CD4-positive, alpha-beta T cell treated with Interleukin-4 for 1 hour (primary cell): Measurements from ENCODE around the gene CLC.
"Not testable (repeated sequence)": the region's sequence is repeated elsewhere in the genome, so short reads cannot be mapped to it uniquely, and the experiment has no call there.

ENCODE experiments used
- DNase-seq, 2 donors: peaks; one replicate each; pipeline ENCODE4 v3.0.0-alpha.2; 2020 to 2022

Gene CLC

DNA sequence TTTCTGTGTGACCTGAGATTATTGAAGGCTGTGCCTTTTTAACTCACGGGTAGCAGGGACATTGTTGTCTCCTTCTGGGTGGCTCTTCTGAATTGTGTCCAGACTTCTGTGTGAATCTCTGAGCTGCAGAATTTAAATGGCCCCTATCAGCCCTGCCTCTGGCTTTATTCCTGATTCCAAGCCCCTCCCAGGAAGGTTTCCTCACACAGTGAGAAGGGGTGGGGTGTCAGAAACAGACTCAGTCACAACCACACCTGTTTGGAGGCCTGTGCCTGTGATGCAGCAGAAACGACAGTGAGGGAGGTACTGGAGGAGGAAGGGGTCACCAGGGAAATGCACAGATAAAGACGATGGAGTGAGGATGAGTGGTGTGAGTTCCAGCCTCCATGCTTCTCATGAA, at the start of gene CLC:
Gene CLC (minus strand): TSS at position 139 of the 400 bp plus-strand sequence. CDS start 77 bp downstream, at position 62.
- no peak for DNase-seq

DNA sequence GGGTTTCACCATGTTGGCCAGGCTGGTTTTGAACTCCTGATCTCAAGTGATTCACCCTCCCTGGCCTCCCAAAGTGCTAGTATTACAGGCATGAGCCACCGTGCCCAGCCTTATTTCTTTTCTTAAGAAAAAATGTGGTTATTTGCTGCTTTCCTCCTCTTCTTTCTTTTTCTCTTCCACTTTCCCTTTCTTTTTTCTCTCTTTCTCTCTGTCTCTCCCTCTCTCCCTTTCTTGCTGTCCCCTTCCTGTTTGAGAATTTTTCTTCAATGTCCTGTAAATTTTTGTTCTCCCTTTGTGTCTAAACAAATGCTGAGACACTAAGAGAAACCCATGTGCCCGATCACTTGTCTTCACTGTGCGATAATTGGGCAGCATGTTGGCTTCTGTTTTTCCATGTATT, 43.1 kb upstream of the CLC start:
- DNase-seq: no peak

DNA sequence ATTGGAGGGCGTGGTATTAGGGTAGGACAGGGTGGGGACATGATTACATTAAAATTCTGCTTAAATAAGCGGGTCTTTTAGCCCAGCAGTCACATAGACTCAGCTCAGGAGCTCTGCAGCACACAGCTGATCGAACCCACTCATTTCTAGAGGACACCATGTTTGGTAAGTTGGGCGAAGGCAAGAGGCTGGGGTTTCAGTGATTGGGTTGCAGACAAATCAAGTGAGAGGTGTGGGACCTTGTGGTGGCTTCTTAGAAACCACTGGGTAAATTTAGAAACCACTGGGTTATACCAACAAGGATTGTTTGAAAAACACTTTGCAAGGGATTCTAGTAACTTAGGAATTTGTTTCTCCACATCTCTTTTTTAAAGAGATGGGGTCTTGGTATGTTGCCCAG, 40.9 kb upstream of the CLC start, which contains the start of gene LEUTX:
Gene LEUTX (plus strand): TSS at position 92 of the 400 bp plus-strand sequence. CDS start 67 bp downstream, at position 159.
- DNase-seq: no peak

DNA sequence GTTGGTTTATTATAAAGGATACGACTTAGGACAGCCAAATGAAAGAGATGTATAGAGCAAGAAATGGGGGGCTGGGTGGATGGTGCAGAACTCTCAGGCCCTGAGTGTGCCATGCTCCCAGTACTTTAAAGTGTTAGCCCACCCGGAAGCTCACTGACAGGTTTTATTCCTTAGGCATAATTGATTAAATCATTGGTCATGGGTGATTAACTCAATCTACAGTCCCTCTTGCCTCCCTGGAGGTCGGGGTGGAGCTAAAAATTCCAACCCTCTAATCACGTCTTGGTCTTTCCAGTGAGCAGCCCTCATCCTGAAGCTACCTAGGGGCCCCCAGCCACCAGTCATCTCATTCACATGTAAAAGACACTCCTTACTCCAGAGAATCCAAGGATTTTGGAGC, 31.0 kb upstream of the CLC start:
- DNase-seq: no peak

DNA sequence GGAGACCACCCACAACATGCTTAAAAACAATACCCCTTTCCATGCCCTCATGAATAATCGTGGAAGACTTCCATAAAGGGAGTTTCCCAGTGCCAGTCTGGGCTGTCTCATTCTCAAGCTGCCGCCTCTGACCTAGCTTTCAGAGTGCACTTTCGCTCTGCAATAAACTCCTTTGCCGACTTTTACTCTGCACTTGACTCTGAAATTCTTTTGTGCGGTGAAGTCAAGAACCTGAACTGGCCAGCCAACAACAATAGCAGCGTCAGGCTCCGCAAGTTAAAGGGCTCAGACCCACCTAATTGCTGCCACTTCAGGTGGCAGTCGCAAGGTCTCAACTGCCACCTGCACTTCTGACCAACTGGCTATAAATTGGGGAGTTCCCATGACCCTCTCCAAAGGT, 30.5 kb upstream of the CLC start:
- no peak for DNase-seq

DNA sequence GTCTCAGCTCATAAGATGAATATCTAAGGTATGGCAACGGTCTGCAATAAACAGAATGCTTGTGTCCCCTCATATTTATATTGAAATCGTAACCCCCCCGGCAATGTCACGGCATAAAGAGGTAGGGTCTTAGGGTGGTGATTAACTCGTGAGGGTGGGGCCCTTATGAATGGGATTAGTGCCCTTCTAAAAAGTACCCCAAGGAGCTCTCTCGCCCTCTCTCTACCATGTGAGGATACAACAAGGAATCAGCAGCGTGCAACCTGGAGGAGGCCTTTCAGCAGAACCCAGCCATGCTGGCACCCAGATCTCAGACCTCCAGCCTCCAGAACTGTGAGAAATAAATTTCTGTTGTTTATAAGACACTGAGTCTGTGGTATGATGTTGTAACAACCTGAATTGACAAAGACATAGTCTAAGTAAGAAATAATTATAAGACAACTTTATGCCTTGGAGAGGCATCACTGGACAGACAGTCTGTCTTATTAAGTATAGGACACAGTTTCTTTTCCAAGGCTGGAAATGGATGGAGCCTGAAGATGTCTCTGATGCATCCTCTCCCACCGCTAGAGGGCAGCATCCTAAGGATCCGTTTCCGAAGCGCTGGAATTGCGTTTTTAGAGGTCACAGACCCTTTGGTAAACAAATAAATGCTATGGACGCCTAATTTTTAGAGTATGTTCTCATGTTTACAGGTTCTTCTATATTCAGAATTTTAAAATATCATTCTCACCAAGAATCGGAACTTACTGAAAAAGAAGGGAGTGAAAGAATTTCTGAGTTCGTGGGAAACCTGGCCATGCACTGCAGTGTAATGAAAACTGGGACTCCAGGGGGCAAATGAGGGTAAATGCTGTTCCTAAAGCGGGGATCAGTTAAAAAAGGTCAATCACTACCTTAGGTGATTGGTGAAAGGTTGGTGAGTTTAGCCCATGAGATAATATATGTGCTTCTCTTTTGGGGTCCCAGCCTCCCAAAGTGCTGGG, 27.6 kb upstream of the CLC start:
- DNase-seq: peak; percentile 15 to 26

DNA sequence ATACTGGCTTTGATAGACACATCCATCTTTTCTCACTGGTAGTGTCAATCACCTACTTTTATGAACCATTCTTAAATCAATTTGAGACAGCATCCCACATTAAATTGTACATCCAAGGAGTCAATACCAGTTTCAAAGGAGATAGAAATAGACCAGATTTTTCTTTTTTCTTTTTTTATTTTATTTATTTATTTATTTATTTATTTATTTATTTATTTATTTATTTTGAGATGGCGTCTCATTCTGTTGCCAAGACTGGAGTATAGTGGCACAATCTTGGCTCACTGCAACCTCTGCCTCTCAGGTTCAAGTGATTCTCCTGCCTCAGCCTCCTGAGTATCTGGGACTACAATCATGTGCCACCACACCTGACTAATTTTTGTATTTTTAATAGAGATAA, 24.0 kb upstream of the CLC start:
- not testable (repeated sequence) for DNase-seq

DNA sequence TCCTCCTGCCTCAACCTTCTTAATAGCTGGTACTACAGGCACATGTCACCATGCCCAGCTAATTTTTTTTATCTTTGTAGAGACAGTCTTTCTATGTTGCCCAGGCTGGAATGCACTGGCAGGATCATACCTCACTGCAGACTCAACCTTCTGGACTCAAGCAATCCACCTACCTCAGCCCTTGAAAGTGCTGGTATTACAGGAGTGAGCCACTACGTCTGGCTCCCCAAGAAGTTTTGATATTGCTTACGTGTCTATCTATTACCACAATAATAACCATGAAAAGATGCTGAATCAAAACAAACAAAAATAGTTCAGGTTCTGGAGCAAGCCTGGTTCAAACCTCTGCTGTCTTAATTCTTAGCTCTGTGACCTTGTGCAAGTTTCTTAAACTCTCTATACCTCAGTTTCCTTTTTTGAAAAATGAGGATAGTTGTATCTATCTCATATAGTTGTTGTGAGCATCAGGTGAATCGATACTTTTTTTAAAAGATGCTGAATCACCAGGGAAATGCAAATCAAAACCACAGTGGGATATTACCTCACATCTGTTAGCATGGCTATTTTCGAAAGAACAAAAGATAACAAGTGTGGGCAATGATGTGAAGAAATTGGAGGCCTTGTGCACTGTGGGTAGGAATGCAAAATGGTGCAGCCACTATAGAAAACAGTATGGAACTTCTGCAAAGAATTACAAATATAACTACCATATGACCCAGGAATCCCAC, 21.8 kb upstream of the CLC start:
- DNase-seq: no peak

DNA sequence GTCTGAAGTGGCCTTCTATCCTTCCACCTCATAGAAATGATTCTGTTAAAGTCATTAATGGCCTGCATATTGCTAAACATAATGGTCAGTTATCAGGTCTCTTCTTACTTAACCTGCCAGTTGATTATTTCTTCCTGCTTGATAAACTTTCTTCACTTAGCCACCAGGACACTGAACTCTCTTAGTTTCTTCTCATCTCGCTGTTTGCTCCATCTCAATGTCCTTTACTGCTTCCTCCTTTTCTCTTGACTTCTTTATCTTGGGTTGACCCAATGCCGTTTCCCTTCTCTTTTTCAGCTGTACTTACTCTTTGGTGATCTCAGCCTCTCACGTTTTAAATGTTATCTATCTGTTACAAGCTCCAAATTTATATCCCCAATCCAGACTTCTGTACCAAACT, 17.1 kb upstream of the CLC start:
- no peak for DNase-seq

DNA sequence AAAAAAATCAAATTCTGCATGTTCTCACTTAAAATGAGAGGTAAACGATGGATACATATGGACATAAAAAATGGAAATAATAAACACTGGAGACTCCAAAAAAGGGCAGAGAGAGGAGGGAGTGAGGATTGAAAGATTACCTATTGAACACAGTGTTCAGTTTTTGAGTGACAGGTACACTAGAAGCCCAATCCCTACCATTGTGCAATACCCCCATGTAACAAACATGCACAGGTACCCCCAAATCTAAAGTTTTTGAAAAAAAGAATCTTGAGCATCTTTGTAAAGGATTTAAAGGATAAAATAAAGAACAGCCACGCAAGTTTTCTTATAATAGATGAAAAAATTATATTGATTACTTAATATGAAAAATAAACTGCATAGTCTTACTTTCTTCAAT, 16.7 kb upstream of the CLC start:
- DNase-seq: no peak

DNA sequence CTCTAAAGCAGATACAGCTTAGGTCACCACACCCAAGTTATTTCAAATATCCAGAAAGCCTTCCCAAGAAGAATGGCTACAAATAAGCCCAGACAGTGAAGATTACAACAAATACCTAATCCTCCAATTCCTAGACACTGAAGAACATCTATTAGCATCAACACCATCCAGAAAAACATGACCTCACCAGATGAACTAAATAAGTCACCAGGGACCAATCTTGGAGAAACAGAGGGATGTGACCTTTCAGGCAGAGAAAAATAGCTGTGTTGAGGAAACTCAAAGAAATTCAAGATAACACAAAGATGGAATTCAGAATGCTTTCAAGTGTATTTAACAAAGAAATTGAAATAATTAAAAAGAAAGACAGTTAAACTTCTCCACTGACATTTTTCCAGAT, 15.0 kb upstream of the CLC start:
- no peak for DNase-seq

DNA sequence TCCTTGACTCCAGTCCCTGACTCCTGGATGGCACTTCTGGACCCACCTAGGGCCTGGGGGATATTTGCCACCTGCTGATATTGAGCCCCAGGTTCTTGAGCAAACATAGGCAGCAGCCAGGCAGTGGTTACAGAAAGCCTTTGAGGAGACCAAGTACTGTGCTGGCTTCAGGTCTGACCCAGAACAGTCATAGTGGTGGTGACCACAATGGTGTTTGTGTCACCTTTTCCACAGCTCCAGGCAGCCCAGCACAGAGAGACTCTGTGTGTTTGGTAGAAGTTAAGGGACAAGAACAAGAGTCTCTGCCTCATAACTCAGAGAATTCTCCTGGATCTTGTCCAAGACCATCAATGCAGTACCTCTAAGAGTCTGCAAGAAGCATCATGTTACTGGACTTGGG, 14.6 kb upstream of the CLC start:
- DNase-seq: no peak

DNA sequence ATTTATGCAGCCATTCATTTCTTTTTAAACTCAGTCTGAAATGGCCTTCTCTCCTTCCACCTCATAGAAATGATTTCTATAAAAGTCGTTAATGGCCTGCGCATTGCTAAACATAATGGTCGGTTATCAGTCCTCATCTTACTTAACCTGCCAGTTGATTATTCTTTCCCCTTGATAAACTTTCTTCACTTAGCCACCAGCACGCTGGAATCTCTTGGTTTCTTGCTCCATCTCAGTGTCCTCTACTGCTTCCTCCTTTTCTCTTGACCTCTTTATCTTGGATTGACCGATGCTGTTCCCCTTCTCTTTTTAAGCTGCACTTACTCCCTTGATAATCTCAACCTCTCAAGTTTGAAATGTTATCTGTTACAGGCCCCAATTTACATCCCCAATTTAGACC, 12.2 kb upstream of the CLC start:
- DNase-seq: no peak

DNA sequence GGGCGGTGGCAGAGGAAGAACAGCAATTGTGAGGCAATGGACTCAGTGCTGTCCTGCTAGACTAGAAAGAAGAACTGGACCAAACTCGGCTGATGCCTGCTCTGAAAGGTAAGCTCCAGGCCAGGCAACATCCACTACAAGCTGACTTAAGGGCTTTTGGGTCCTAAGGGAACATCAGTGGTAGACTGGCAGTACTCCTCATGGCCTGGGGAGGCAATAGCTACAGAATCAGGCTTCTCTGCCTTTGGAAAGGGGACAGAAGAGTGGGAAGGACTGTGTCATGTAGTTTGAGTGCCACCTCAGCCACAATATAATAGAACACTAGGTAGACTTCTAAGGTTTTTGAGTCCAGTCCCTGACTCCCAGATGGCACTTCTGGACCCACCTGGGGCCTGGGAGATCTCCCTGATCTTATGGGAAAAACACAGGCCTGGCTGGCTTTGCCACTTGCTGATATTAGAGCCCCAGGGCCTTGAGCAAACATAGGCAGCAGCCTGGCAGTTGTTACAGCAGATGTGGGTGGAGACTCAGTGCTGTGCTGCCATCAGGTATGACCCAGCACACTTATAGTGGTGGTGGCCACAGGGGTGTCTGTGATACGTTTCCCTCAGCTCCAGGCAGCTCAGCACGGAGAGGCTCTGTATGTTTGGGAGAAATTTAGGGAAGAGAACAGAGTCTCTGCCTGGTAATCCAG, 9.2 kb upstream of the CLC start:
- no peak for DNase-seq

DNA sequence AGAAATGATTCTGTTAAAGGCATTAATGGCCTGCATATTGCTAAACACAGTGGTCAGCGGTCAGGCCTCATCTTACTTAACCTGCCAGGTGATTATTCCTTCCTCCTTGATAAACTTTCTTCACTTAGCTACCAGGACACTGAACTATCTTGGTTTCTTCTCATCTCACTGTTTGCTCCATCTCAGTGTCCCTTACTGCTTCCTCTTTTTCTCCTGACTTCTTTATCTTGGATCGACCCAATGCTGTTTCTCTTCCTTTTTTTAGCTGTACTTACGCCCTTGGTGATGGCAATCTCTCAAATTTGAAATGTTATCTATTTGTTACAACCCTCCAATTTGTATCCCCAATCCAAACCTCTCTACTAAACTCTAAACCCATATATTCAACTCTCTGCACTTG, 7.8 kb upstream of the CLC start:
- DNase-seq: no peak

DNA sequence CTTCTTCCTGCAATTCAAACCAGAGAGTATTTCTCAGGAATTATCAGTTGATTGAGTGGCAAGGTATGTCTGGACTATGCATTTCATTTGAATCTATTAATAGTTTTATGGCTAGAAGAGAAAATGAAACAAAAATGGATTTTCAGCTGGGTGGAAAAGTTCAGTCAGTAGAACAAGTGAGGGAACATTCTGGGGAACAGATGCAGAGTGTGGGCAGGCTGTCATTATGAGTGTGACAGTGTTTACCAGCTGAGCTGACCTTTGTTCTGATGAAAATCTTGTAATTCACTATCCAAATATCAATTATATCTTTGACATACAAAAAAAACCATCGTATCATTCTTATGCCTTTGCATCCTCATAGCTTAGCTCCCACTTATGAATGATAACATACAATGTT, 2.6 kb upstream of the CLC start:
- DNase-seq: no peak

DNA sequence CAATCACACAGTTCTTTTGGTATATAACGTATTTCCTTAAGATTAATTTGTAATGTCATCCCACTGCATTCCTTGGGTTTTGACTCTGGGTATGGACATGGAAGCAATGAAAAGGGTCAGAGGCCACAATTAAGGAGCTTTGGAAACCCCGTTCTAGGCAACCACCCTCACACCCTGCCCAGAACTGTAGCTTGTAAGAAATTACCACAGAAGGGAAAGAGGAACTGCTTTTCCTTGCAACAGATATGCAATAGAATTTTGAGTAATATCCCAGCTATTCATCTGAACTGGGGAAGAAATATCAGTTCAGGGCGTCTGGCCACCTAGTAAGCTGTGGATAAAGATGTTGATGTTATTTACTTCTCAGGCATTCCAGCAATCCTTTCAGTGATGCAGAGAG, 985 bp upstream of the CLC start:
- no peak for DNase-seq

DNA sequence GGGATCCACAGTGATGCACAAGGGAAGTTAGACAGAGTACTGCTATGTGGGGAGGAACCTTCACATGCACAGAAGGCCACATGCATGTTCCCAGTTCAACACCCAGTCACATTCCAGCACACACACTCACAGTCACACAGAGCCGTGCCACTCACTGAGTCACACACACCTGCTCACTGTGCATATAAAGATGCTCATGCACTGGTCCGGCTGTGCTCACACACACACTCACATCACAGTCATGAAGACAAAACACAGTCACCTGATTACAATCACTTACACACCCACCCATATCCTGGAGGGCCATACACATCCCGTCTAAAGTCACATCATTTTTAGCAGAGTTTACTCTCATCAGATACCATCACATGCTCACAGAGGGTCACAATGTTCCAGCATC, 478 bp downstream of the CLC start:
- DNase-seq: no peak

DNA sequence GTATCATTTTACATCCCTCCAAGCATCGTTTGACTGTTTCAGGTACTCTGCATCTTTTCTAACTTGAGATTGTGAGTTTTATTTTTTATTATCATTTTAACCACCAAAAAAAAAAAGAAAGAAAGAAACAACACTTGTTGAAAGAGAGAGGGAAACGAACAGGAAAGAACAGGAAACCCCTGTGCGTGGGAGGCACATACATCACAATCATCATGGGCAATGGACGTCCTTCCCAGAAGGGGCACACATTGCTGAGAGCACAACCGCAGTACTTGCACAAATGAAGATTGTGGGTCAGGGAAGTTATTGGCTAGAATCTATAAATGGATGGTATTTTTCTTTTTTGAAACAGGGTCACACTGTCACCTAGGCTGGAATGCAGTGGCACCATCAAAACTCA, 1.7 kb downstream of the CLC start:
- DNase-seq: no peak

DNA sequence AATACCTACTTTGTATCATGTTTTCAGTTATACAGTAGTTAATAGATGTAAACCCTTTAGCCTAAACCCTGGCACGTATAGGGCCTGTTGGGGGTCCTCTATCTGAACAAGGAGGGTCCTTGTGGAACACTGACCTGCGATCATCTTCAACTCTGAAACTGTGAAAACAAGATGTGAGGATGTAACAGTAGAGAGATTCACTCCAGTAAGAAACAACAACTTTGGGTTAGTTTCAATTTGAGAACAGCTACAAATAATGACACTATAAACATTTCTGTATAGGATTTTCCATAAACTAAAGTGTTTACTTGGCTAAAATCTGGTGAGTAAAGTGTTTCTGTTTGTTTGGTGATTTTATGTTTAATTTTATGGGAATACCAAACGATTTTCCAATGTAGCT, 2.1 kb downstream of the CLC start:
- no peak for DNase-seq

DNA sequence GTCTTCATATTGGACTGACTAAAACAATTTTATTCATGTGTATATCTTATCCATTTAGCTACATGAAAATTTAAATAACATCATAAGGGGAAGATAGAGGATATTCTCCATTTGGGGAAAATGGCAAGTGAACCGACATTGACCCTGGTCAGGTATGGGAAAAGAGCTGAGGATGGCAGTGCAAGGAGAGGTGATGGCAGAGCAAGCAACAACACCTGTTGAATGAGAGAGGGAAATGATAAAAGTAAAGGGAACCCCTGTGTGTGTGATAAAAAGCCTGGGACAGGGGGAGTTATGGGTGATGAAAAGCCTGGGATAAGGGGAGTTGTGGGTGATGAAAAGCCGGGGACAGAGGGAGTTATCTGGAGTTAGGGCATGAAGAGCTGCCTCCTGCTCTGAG, 4.0 kb downstream of the CLC start:
- no peak for DNase-seq

DNA sequence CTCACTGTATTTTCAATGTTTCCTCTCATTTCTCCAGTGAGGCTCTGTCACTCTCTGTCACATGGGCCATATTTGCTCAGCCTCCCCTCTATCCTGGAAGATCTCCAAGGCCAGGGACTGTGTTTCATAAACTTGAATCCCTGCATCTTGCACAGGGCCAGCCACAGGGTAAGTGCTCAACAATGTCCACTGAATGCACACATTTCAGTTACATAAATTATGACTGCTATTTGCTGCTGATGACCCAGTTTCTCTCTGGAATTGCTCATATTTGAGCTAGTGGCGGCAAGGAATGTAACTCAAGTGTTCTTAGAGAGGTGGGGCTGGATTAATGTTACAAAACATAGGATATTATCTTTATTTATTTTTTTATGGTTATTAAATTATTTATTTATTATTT, 6.1 kb downstream of the CLC start:
- no peak for DNase-seq

DNA sequence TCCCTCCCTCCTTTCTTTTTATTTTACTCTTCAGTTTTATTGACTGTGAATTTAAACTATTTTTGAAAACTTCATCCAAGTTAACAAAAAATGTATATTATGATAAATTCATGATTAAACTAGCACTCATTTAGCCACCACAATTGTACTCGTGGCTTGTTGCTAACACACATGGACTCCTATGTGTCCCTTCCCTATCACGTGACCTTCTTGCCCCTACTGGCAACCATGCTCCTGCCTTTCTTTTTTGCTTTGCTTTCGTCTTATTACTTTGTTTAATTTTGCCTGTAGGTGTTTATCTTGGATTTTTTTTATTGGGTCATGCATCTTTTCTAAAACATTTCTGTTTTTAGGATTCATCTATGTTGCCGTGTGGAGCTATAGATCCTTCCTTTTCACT, 8.2 kb downstream of the CLC start:
- DNase-seq: no peak

DNA sequence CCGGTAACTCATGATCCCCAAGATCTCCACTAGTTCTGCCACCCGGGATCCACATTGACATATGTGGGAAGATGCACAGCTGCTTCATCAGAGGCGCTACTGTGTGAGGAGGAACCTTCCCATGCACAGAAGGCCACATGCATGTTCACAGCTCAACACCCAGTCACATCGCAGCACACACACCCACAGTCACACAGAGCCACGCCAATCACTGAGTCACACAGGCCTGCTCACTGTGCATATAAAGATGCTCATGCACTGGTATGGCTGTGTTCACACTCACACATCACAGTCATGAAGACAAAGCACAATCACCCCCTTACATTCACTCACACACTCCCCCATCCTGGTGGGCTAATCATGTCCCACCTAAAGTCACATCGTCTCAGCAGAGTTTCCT, 9.8 kb downstream of the CLC start:
- no peak for DNase-seq
